ENCODE results near the gene TOMM40L. TPM values are rescaled to one million over a fixed set of nuclear protein-coding genes. Genes with fewer than 3 reads are reported as not detected.
"Not testable (repeated sequence)": the region's sequence is repeated elsewhere in the genome, so short reads cannot be mapped to it uniquely, and the experiment has no call there.

The TOMM40L gene
- total RNA-seq, 1 donor from 2014 or later = 28.4 TPM

DNA sequence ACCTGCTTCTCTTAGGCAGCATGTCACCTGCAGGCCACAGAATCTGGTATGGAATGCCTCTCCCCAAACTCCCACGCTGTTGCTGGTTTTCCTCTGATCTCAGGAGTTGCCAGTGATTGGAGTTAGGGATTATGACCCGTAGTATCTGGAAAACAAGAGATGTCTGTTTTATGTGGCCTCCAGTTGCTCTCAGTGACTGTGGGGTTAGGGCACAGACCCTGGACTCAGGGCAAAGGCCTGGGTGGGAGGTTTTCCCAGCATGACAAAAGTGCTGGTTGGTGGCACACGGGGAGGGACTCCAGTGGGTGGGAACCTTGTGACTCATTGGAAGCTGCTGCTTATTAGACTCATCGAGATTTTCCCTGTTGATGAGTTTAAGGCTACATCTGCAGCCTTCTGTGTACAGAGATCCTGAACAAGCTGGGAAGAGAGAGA lies 12.2 kb downstream of the TOMM40L start, which contains the start of gene NR1I3:
Gene NR1I3, minus strand, starts transcription at position 165 of the 435 bp plus-strand sequence. CDS start 1,638 bp downstream, outside the sequence.
- H3K27me3 Mint-ChIP-seq = peaks cover 20% of the 10 kb centered on the region
- no peak within 1 kb of the TSS for H3K27ac Mint-ChIP-seq
- no peak within 1 kb of the TSS for H3K4me3 Mint-ChIP-seq
- intact Hi-C loops (cut with micrococcal nuclease) = no loop called here
- no peak for DNase-seq
- H3K36me3 Mint-ChIP-seq (ENCODE audit: low read depth) = no peaks in the 10 kb centered on the region
- no peaks in the 10 kb centered on the region for H3K4me1 Mint-ChIP-seq
- H3K9me3 Mint-ChIP-seq = no peaks in the 10 kb centered on the region

DNA sequence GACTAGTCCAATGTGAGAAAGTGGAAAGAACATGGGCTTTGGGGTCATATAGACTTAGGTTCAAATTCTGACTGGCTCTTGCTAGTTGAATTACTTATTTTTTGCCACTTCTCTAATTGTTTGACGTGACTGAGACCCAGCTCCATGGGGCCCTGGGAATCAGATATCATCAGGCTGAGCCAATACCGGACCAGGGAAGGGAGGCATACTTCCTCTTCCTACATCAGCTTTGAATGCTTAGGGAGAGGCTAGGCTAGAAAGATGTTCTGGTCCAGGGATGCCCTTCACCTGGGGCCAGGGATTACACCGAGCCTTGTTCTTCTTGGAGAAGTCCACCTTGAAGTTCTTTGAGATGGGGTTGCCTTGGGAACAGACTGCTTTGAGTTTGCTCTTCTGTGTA lies 15.8 kb downstream of the TOMM40L start:
- intact Hi-C loops (cut with micrococcal nuclease) = no loop called here
- Mint-ChIP-seq H3K27ac (no peak overlapping the region), H3K36me3 (ENCODE audit: low read depth) (no peaks in the 10 kb centered on the region), H3K27me3 (peaks cover 20% of the 10 kb centered on the region), H3K9me3 (no peaks in the 10 kb centered on the region), H3K4me3 (no peak overlapping the region), H3K4me1 (no peaks in the 10 kb centered on the region)
- DNase-seq = no peak

DNA sequence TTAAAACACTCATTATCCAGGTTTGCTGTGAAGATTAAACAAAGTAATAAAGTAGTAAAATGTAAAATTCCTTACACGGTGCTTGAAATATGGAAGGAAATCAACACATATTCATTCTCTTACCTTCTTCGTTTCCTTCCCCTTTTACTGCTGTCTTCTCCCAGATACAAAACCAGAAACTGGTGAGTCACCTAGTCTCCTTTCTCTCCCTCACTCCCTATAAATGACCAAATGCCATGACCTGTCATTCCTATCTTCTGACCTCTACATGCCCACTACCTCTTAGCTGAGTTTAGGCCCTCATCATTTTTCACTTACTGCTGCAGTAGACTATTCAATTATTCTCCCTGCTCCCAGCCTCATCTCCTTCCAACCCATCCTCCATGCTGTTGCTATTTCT lies 16.5 kb downstream of the TOMM40L start:
- Mint-ChIP-seq H3K36me3 (ENCODE audit: low read depth) (no peaks in the 10 kb centered on the region), H3K4me1 (no peaks in the 10 kb centered on the region), H3K9me3 (no peaks in the 10 kb centered on the region), H3K4me3 (no peak overlapping the region), H3K27me3 (peaks cover 20% of the 10 kb centered on the region), H3K27ac (peak overlapping the region; percentile 30)
- DNase-seq = no peak
- intact Hi-C loops (cut with micrococcal nuclease) = no loop called here

DNA sequence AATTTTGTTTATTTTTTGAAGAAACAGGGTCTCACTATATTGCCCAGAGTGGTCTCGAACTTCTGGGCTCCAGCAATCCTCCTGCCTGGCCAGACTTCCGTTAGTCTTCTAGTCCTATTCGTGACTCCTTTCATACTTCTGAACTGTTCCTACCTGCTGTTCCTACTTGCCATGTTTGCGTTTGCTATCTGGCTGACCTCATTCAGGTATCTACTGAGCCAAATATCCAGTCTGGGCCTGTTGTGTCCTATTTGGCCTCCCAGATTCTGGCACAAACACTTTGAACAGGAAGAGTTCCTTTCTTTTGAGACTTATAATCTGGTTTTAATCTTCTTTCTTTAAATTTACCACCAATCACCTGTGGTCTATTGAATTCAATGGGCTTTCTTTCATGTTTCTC lies 19.0 kb downstream of the TOMM40L start:
- no peaks in the 10 kb centered on the region for H3K9me3 Mint-ChIP-seq
- no peak overlapping the region for H3K4me3 Mint-ChIP-seq
- DNase-seq = no peak
- intact Hi-C loops (cut with micrococcal nuclease) = no loop called here
- H3K36me3 Mint-ChIP-seq (ENCODE audit: low read depth) = no peaks in the 10 kb centered on the region
- H3K4me1 Mint-ChIP-seq = no peaks in the 10 kb centered on the region
- peaks cover 16% of the 10 kb centered on the region for H3K27me3 Mint-ChIP-seq
- no peak overlapping the region for H3K27ac Mint-ChIP-seq

DNA sequence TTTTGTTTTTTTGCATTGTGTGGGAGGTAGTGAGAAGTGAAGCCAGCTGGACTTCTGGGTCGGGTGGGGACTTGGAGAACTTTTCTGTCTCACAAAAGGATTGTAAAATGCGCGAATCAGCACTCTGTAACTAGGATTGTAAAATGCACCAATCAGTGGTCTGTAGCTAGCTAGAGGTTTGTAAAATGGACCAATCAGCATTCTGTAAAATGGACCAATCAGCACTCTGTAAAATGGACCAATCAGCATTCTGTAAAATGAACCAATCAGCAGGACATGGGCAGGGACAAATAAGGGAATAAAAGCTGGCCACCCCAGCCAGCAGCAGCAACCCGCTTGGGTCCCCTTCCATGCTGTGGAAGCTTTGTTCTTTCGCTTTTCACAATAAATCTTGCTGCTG lies 24.2 kb downstream of the TOMM40L start:
- H3K27ac Mint-ChIP-seq; H3K9me3 Mint-ChIP-seq; H3K36me3 Mint-ChIP-seq (ENCODE audit: low read depth); DNase-seq; H3K4me3 Mint-ChIP-seq; H3K27me3 Mint-ChIP-seq; intact Hi-C loops (cut with micrococcal nuclease); H3K4me1 Mint-ChIP-seq: not testable (repeated sequence)

DNA sequence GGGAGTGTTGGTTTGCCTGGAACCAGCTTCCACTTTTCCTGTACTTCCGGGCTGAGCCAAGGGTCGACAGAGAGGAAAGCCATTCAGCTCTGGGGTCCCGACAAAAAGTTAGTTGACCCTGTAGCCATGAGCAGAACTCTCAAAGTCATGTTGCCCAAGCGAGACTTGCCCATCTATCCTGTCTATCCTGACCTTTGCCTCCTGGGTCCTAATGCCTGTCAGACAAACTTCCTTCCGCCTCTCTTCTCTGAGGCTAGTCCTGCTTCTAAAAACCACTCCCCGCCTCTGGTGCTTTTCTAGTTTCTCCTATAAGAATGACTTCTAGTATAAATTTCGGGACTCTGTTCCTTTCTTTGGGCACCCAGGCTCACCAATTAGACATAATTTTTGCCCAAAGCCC lies 25.0 kb downstream of the TOMM40L start:
- H3K4me3 Mint-ChIP-seq = no peak overlapping the region
- peaks cover 5% of the 10 kb centered on the region for H3K9me3 Mint-ChIP-seq
- peaks cover 8% of the 10 kb centered on the region for H3K27me3 Mint-ChIP-seq
- no peak overlapping the region for H3K27ac Mint-ChIP-seq
- H3K4me1 Mint-ChIP-seq = no peaks in the 10 kb centered on the region
- no peak for DNase-seq
- H3K36me3 Mint-ChIP-seq (ENCODE audit: low read depth) = no peaks in the 10 kb centered on the region
- intact Hi-C loops (cut with micrococcal nuclease) = no loop called here

DNA sequence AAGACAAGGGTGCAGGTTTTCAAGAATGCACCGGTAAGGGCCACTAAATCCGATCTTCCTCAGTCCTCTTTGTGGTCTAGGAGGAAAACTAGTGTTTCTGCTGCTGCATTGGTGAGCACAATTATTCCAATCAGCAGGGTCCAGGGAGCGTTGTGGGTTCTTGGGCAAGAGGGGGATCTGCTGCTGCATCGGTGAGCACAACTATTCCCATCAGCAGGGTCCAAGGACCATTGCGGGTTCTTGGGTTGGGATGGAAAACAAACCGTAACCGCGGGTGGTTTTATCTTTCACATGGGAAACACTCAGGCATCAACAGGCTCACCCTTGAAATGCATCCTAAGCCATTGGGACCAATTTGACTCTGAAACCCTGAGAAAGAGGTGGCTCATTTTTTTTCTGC lies 25.7 kb downstream of the TOMM40L start:
- peaks cover 10% of the 10 kb centered on the region for H3K9me3 Mint-ChIP-seq
- no peaks in the 10 kb centered on the region for H3K4me1 Mint-ChIP-seq
- intact Hi-C loops (cut with micrococcal nuclease) = no loop called here
- no peak overlapping the region for H3K4me3 Mint-ChIP-seq
- peaks cover 12% of the 10 kb centered on the region for H3K27me3 Mint-ChIP-seq
- H3K36me3 Mint-ChIP-seq (ENCODE audit: low read depth) = no peaks in the 10 kb centered on the region
- H3K27ac Mint-ChIP-seq = no peak overlapping the region
- DNase-seq = no peak

DNA sequence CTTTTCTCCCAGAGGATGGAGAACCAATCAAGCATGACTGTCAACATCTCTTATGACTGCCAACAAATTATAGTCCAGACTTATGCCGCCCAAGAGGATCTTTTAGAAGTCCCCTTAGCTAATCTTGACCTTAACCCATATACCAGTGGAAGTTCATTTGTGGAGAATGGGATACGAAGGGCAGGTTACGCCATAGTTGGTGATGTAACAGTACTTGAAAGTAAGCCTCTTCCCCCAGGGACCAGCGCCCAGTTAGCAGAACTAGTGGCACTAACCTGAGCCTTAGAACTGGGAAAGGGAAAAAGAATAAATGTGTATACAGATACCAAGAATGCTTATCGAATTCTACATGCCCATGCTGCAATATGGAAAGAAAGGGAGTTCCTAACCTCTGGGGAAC lies 29.4 kb downstream of the TOMM40L start:
- DNase-seq; H3K27ac Mint-ChIP-seq; H3K4me1 Mint-ChIP-seq; H3K4me3 Mint-ChIP-seq; intact Hi-C loops (cut with micrococcal nuclease): not testable (repeated sequence)
- Mint-ChIP-seq H3K9me3 (peaks cover 27% of the 10 kb centered on the region), H3K36me3 (ENCODE audit: low read depth) (peaks cover 11% of the 10 kb centered on the region), H3K27me3 (peaks cover 42% of the 10 kb centered on the region)

DNA sequence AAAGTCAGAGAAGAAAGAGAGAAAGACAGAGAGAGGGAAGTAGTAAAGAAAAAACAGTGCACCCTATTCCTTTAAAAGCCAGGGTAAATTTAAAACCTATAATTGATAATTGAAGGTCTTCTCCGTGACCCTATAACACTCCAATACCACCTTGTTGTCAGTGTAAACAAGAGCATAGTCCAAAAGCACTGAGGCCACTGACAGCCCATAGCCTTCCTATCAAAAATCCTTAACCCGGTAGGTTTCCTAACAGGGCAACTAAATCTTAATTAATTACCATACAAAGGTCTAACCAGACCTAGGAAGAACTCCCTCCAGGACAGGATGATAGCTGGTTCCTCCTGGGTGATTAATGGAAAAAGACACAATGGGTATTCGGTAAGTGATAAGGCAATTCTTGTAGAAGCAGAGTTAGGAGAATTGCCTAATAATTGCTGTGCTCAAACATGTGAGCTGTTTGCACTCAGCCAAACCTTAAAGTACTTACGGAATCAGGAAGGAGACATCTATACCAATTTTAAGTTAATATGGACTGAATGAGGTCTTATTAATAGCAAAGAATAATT lies 30.2 kb downstream of the TOMM40L start:
- peaks cover 49% of the 10 kb centered on the region for H3K27me3 Mint-ChIP-seq
- H3K4me1 Mint-ChIP-seq; H3K27ac Mint-ChIP-seq; DNase-seq; H3K4me3 Mint-ChIP-seq; intact Hi-C loops (cut with micrococcal nuclease): not testable (repeated sequence)
- H3K36me3 Mint-ChIP-seq (ENCODE audit: low read depth) = peaks cover 11% of the 10 kb centered on the region
- peaks cover 27% of the 10 kb centered on the region for H3K9me3 Mint-ChIP-seq

DNA sequence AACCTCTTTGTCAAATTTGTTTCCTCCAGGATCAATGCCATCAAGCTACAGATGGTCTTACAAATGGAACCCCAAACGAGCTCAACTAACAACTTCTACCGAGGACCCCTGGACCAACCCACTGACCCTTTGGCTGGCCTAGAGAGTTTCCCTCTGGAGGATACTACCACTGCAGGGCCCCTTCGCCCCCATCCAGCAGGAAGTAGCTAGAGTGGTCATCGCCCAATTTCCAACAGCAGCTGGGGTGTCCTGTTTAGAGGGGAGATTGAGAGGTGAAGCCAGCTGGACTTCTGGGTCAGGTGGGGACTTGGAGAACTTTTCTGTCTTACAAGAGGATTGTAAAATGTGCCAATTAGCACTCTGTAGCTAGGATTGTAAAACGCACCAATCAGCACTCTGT lies 31.2 kb downstream of the TOMM40L start:
- DNase-seq; intact Hi-C loops (cut with micrococcal nuclease); H3K27ac Mint-ChIP-seq; H3K4me1 Mint-ChIP-seq; H3K4me3 Mint-ChIP-seq: not testable (repeated sequence)
- Mint-ChIP-seq H3K36me3 (ENCODE audit: low read depth) (peaks cover 11% of the 10 kb centered on the region), H3K27me3 (peaks cover 57% of the 10 kb centered on the region), H3K9me3 (peaks cover 27% of the 10 kb centered on the region)

DNA sequence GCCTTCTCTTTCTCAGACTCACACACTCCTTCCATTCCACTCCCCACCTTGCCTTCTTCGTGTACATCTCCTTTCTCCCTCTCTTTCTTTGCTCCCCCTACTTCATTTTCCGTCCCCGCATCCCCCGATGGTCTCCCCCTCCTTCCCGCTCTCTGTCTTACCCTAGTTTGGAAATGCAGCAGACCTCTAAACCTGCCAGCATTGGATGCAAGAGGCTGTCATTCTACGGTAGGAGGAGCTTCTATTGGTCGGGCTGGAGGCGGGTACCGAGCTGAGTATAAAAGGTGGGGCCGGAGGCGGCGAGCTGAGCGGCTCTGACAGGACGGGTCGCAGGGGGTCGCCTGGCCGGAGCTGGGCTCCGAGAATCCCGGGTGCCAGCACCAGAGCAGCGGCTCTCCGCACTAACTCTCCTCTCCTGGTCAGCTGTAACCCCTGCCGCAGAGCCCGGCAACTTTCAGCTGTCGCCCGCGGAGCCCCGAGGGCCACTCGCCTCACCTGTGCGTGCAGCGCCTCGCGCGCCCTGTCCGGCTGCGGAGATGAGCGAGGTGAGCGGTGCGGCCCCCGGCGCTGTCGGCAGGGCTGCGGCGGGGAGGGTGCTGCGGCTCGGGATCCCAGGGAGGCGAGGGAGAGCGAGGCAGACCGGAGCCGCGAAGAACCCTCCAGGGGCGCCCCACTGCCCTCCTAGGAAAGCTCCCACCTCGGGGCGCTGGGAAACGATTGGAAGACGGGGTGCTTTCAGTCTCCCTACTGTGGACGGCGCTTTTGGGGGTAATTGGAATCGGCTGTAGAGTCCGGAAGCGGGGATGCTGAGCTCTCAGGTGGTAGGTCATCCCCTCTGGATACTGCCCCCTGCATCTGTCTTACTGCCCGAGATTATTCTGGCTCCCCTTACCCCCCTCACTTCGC lies 32.8 kb downstream of the TOMM40L start, which contains the start of gene PCP4L1:
Gene PCP4L1, plus strand, starts transcription at position 307 of the 906 bp plus-strand sequence. Its CDS starts 230 bp downstream, at position 537.
- Mint-ChIP-seq H3K4me1 (peaks cover 9% of the 10 kb centered on the region), H3K27me3 (peaks cover 61% of the 10 kb centered on the region)

DNA sequence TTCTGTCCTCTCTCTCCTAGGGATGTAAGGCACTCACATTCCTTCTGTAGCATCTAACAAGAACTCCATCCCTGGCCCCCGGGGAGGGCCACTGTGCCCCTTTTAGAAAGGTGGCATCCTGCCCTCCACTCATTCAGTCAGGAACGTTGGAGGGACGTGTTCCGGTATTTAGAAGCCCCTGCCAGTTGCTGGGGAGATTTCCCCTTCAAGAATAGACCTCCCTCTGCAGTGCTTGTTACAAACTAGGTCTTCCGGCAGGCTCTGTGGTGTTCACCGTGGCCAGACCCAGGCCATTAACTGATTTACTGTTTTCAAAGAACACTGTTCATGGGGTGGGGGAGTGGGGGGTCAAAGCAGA lies 33.5 kb downstream of the TOMM40L start:
- DNase-seq = no peak
- H3K27me3 Mint-ChIP-seq = peaks cover 60% of the 10 kb centered on the region
- peaks cover 9% of the 10 kb centered on the region for H3K4me1 Mint-ChIP-seq
- peak overlapping the region; percentile 74 for H3K4me3 Mint-ChIP-seq
- peaks cover 27% of the 10 kb centered on the region for H3K9me3 Mint-ChIP-seq
- peaks cover 11% of the 10 kb centered on the region for H3K36me3 Mint-ChIP-seq (ENCODE audit: low read depth)
- intact Hi-C loops (cut with micrococcal nuclease) = no loop called here
- no peak overlapping the region for H3K27ac Mint-ChIP-seq

More for the DNA sequence above, 32.8 kb downstream of the TOMM40L start, which contains the start of gene PCP4L1:
- H3K27ac Mint-ChIP-seq = no peak within 1 kb of the TSS
- H3K9me3 Mint-ChIP-seq = peaks cover 27% of the 10 kb centered on the region
- peak within 1 kb of the TSS; percentile 74 for H3K4me3 Mint-ChIP-seq
- peaks cover 11% of the 10 kb centered on the region for H3K36me3 Mint-ChIP-seq (ENCODE audit: low read depth)
- DNase-seq = peak; percentile 81
- intact Hi-C loops (cut with micrococcal nuclease) = no loop called here

DNA sequence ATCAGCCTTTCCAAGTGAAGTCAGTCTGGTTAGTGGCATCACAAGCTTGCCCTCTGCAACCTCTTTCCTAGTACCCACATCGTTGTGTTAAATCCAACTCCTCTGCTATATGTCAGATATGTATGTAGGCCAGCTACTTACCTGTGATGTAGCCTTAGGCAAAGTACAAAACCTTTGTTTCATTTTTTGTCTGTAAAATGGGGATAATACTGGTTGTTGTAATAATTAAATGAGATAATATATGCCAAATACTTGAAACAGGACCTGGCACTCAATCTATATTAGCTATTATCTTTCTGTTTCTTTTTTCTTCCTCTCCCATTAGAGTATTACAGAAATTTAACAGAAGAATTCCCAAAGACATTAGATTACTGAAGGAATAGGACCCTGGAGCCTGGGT lies 33.9 kb downstream of the TOMM40L start:
- H3K4me3 Mint-ChIP-seq = peak overlapping the region; percentile 74
- peaks cover 62% of the 10 kb centered on the region for H3K27me3 Mint-ChIP-seq
- intact Hi-C loops (cut with micrococcal nuclease) = no loop called here
- peaks cover 9% of the 10 kb centered on the region for H3K4me1 Mint-ChIP-seq
- peaks cover 27% of the 10 kb centered on the region for H3K9me3 Mint-ChIP-seq
- DNase-seq = no peak
- no peak overlapping the region for H3K27ac Mint-ChIP-seq
- H3K36me3 Mint-ChIP-seq (ENCODE audit: low read depth) = peaks cover 11% of the 10 kb centered on the region
